Endodermal cell (in vitro differentiated cells): ENCODE measurements around the gene LGI2. TPM values are rescaled to one million over a fixed set of nuclear protein-coding genes. Genes with fewer than 3 reads are reported as not detected.

Source experiments
- DNase-seq: peaks from one replicate; pipeline ENCODE4 v3.0.0-alpha.2; 2017
- H3K27ac ChIP-seq: 2 replicates; pipeline ENCODE4 v1.5.1; 2013; ENCODE audit warnings: mild to moderate bottlenecking, low read depth, low read length, moderate library complexity
- H3K27me3 ChIP-seq: 2 replicates; pipeline ENCODE4 v1.6.1; 2013; ENCODE audit warnings: mild to moderate bottlenecking, low read length, moderate library complexity; ENCODE audit not compliant: insufficient read depth, control insufficient read depth, poor library complexity, severe bottlenecking
- H3K36me3 ChIP-seq: 2 replicates; pipeline ENCODE4 v1.7.0; 2013; ENCODE audit warnings: mild to moderate bottlenecking, low read length, moderate library complexity; ENCODE audit not compliant: control insufficient read depth, insufficient read depth
- H3K4me1 ChIP-seq: one replicate; pipeline ENCODE4 v1.7.0; 2013; ENCODE audit warnings: low read length; ENCODE audit not compliant: control insufficient read depth, insufficient read depth
- H3K4me3 ChIP-seq: 2 replicates; pipeline ENCODE4 v1.5.1; 2013; ENCODE audit warnings: mild to moderate bottlenecking, low read length, moderate library complexity
- H3K9ac ChIP-seq: 2 replicates; pipeline ENCODE4 v1.6.1; 2013; ENCODE audit warnings: mild to moderate bottlenecking, low read length, moderate library complexity; ENCODE audit not compliant: poor library complexity, severe bottlenecking; ENCODE audit errors: extremely low read depth
- H3K9me3 ChIP-seq: 2 replicates; pipeline ENCODE4 v1.6.1; 2013; ENCODE audit warnings: mild to moderate bottlenecking, low read length, moderate library complexity; ENCODE audit not compliant: control insufficient read depth
- H3K27ac Mint-ChIP-seq: 2 replicates; pipeline ENCODE4 v1.8.0; 2020; ENCODE audit warnings: mixed read lengths
- H3K27me3 Mint-ChIP-seq: 2 replicates; pipeline ENCODE4 v1.8.0; 2021; ENCODE audit warnings: mild to moderate bottlenecking, mixed read lengths; ENCODE audit not compliant: insufficient read depth
- H3K36me3 Mint-ChIP-seq: 2 replicates; pipeline ENCODE4 v1.8.0; 2020; ENCODE audit warnings: low read depth, mixed read lengths
- H3K4me1 Mint-ChIP-seq: 2 replicates; pipeline ENCODE4 v1.8.0; 2020; ENCODE audit warnings: mixed read lengths
- H3K4me3 Mint-ChIP-seq: 2 replicates; pipeline ENCODE4 v1.8.0; 2020; ENCODE audit warnings: mild to moderate bottlenecking, moderate library complexity, mixed read lengths
- H3K9me3 Mint-ChIP-seq: 2 replicates; pipeline ENCODE4 v1.8.0; 2020; ENCODE audit warnings: mild to moderate bottlenecking, mixed read lengths
- WGBS, 2 experiments: methylation state at CpG; one replicate each; pipeline versions ENCODE4 v1.1.5 to v1.1.7; 2013; ENCODE audit warnings: missing lambda C conversion rate in 2 of 2, mixed read lengths in 1 of 2; ENCODE audit not compliant: insufficient coverage in 1 of 2, insufficient read length in 1 of 2; 5-methylcytosine and 5-hydroxymethylcytosine counted together
- total RNA-seq, 2 donors: library from RNA; stranded (reverse); fragmentation: NEBNext Ultra II Directional in 1 of 2; extraction: Animal tissue kit (Norgen Biotek cat#: 25700) in 1 of 2; gene quantifications; 2 replicates in 1 of 2; 3 replicates in 1 of 2; pipeline ENCODE4 v1.2.1, GENCODE V29; 2021
- TF ChIP-seq, protein P1 (sequence below): fragments of 200-600 bp; sonication (generic); conservative IDR thresholded peaks from 2 replicates; pipeline ENCODE4 v1.5.0; 2021; ENCODE audit warnings: antibody characterized with exemption, mild to moderate bottlenecking

Gene LGI2
- total RNA-seq, 2 donors from 2014 or later, result 6.5 to 15.9 TPM

- TF ChIP-seq, protein P1, sequence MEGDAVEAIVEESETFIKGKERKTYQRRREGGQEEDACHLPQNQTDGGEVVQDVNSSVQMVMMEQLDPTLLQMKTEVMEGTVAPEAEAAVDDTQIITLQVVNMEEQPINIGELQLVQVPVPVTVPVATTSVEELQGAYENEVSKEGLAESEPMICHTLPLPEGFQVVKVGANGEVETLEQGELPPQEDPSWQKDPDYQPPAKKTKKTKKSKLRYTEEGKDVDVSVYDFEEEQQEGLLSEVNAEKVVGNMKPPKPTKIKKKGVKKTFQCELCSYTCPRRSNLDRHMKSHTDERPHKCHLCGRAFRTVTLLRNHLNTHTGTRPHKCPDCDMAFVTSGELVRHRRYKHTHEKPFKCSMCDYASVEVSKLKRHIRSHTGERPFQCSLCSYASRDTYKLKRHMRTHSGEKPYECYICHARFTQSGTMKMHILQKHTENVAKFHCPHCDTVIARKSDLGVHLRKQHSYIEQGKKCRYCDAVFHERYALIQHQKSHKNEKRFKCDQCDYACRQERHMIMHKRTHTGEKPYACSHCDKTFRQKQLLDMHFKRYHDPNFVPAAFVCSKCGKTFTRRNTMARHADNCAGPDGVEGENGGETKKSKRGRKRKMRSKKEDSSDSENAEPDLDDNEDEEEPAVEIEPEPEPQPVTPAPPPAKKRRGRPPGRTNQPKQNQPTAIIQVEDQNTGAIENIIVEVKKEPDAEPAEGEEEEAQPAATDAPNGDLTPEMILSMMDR, result no peak
- H3K36me3 ChIP-seq, result no peaks in the 10 kb centered on the region
- Mint-ChIP-seq H3K9me3 (no peaks in the 10 kb centered on the region), H3K27me3 (peaks cover 32% of the 10 kb centered on the region), H3K36me3 (no peaks in the 10 kb centered on the region), H3K27ac (no peak overlapping the region), H3K4me3 (no peak overlapping the region), H3K4me1 (peaks cover 3% of the 10 kb centered on the region)
- H3K4me3 ChIP-seq, result no peak overlapping the region
- peak; percentile 30 for DNase-seq
- H3K27ac ChIP-seq, result no peak overlapping the region
- H3K9ac ChIP-seq, result no peak overlapping the region
- no peaks in the 10 kb centered on the region for H3K4me1 ChIP-seq
- H3K9me3 ChIP-seq, result no peaks in the 10 kb centered on the region
- H3K27me3 ChIP-seq, result no peaks in the 10 kb centered on the region
- WGBS, 2 experiments, result 93 to 94% methylated on average over 6 to 8 of the region's 9 CpGs
Measured at GRCh38 chr4:24978291-24979075, 52.3 kb downstream of the LGI2 start.

DNA sequence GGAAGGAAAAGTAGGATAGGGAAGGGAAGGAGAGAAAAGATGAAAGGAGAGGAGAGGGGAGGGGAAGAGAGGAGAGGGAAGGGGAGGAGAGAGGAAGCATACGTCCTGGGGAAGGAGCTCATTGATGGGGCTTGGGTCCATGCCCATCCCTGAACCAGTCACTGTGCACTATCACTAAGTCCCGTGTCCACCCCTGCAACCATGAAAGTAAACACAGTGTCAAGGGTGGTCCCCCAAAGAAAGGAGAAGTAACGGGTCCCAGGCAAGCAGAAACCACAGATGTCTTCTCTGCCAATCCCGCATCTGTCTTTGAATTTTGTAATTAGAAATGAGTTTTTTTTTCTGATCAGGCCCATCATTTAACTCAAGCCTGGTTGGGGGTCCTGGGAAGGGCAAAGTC, 55.2 kb downstream of the LGI2 start:
- Mint-ChIP-seq H3K27me3 (peaks cover 31% of the 10 kb centered on the region), H3K4me3 (no peak overlapping the region), H3K9me3 (no peaks in the 10 kb centered on the region), H3K27ac (no peak overlapping the region), H3K4me1 (peaks cover 9% of the 10 kb centered on the region), H3K36me3 (no peaks in the 10 kb centered on the region)
- no peaks in the 10 kb centered on the region for H3K27me3 ChIP-seq
- TF ChIP-seq, protein P1, result no peak
- no peak overlapping the region for H3K27ac ChIP-seq
- H3K4me3 ChIP-seq, result no peak overlapping the region
- H3K9me3 ChIP-seq, result no peaks in the 10 kb centered on the region
- H3K9ac ChIP-seq, result no peak overlapping the region
- DNase-seq, result peak; percentile 10
- WGBS, 2 experiments, result 92 to 94% methylated on average over 3 to 4 of the region's 4 CpGs
- H3K36me3 ChIP-seq, result no peaks in the 10 kb centered on the region
- no peaks in the 10 kb centered on the region for H3K4me1 ChIP-seq

DNA sequence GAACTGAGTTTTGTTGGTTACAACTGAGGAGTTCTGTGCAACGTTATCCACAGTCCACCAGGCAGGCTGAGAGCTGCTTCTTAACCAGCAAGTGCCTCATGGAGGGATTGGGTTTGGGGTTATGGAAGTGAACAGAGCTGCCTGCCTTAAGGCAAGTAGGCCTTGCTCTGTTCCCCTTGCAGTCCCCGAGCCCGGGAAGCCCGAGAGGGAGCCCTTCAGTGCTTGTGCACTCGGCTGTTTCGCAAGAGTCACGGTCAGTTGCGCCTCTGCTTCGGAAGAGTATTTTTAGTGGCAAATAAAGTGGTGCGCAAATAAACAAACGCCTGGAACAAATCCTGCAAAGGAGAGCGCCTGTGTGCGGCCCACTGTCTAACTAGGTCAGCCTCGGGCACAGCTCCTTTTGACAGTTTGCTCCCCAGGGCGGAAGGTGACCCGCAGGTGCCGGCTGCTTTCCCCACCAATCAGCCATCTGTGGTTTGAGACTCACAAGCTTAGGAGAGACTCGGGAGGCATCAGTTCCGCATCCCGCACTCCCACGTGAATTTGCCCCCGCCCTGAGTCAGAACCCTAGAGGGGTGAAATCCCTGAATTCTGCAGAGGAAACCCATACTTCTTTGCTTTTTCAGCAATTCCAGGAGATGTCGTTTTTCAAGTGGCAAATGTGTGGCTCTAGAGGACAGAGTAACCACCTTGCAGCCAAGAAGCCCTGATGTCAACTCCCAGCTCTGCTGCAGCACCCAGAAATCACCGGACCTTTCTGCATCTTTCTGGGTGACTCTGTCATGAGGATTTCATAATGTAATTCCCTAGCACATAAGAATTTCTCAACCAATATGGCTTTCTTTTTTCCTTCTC, 56.8 kb downstream of the LGI2 start:
- peaks cover 6% of the 10 kb centered on the region for H3K4me1 Mint-ChIP-seq

More for the DNA sequence above, 56.8 kb downstream of the LGI2 start:
- Mint-ChIP-seq H3K9me3 (no peaks in the 10 kb centered on the region), H3K36me3 (no peaks in the 10 kb centered on the region), H3K4me3 (no peak overlapping the region), H3K27me3 (peaks cover 23% of the 10 kb centered on the region), H3K27ac (no peak overlapping the region)
- 93 to 94% methylated on average over 24 of the region's 24 CpGs for WGBS, 2 experiments
- Histone ChIP-seq H3K27me3 (no peaks in the 10 kb centered on the region), H3K9me3 (no peaks in the 10 kb centered on the region), H3K4me1 (no peaks in the 10 kb centered on the region), H3K36me3 (no peaks in the 10 kb centered on the region), H3K4me3 (no peak overlapping the region), H3K27ac (no peak overlapping the region), H3K9ac (no peak overlapping the region)
- DNase-seq, result peak; percentile 45
- TF ChIP-seq, protein P1, result no peak
